A549 treated with GW870086 at 1 μM for 4 hours (cell line): ENCODE measurements around the gene PAQR4. TPM values are rescaled to one million over a fixed set of nuclear protein-coding genes. Genes with fewer than 3 reads are reported as not detected.

Source experiments
- total RNA-seq: library from RNA; stranded (reverse); fragments of 200-300 nt; extraction: Qiagen RNA extraction; gene quantifications from 5 replicates; pipeline ENCODE4 v1.2.3, GENCODE V29; 2022; ENCODE audit warnings: low read depth

PAQR4 gene
- total RNA-seq = 32.0 to 45.1 TPM (median 41.2 TPM) in 5 replicates

GRCh38 chr16:2968738-2969544 lies at the start of gene PAQR4:
PAQR4 (plus strand) TSS chr16:2969348; CDS start chr16:2969675, 327 bp downstream.

GRCh38 chr16:2963723-2964474 lies 5.2 kb upstream of the PAQR4 start, which contains the start of gene KREMEN2:
KREMEN2 (plus strand) TSS chr16:2964275; CDS start chr16:2964521, 246 bp downstream.

GRCh38 chr16:2980227-2981176 lies 11.4 kb downstream of the PAQR4 start, which contains the start of gene PKMYT1:
PKMYT1 (minus strand) TSS chr16:2980446; CDS start chr16:2979657, 789 bp downstream.

GRCh38 chr16:3012828-3013420 lies 43.8 kb downstream of the PAQR4 start, which contains the start of gene CLDN9:
CLDN9 (plus strand) TSS chr16:3012923; CDS start chr16:3013363, 440 bp downstream.

GRCh38 chr16:3017794-3018506 lies 48.8 kb downstream of the PAQR4 start, which contains the start of gene CLDN6:
CLDN6 (minus strand) TSS chr16:3018183; CDS start chr16:3016021, 2,162 bp downstream.

GRCh38 chr16:3020247-3020603 lies 51.1 kb downstream of the PAQR4 start, which contains the start of gene TNFRSF12A:
TNFRSF12A (plus strand) TSS chr16:3020368; CDS start chr16:3020398, 30 bp downstream.

Other genes starting within 250 kb of the PAQR4 start
- 0.71 to 1.9 TPM (median 1.3 TPM) in 5 replicates for gene PRSS27, start 249.1 kb upstream of the PAQR4 start, total RNA-seq
- gene SRRM2, start 216.7 kb upstream of the PAQR4 start, total RNA-seq = 305 to 408 TPM (median 384 TPM) in 5 replicates
- 488 to 558 TPM (median 510 TPM) in 5 replicates for gene ELOB, start 192.1 kb upstream of the PAQR4 start, total RNA-seq
- not detected in 5 replicates for gene PRSS33, start 181.8 kb upstream of the PAQR4 start, total RNA-seq
- not detected in 5 replicates for gene PRSS41, start 170.9 kb upstream of the PAQR4 start, total RNA-seq
- 0.15 TPM in 1 of 5 replicates, not detected in the others for gene PRSS21, start 152.1 kb upstream of the PAQR4 start, total RNA-seq
- gene ZG16B, start 139.0 kb upstream of the PAQR4 start, total RNA-seq = 0.61 to 1.3 TPM (median 1.00 TPM) in 5 replicates
- gene PRSS22, start 111.2 kb upstream of the PAQR4 start, total RNA-seq = 0.39 to 1.4 TPM (median 1.3 TPM) in 5 replicates
- 46.6 to 54.3 TPM (median 52.3 TPM) in 5 replicates for gene FLYWCH2, start 86.1 kb upstream of the PAQR4 start, total RNA-seq
- gene FLYWCH1, start 57.4 kb upstream of the PAQR4 start, total RNA-seq = 19.4 to 31.3 TPM (median 26.1 TPM) in 5 replicates
- 1.3 to 3.0 TPM (median 2.3 TPM) in 5 replicates for gene KREMEN2, start 5.1 kb upstream of the PAQR4 start, total RNA-seq
- 65.1 to 89.9 TPM (median 84.9 TPM) in 5 replicates for gene PKMYT1, start 11.1 kb downstream of the PAQR4 start, total RNA-seq
- gene CLDN9, start 43.6 kb downstream of the PAQR4 start, total RNA-seq = 0.23 to 0.48 TPM (median 0.29 TPM) in 5 replicates
- gene CLDN6, start 48.8 kb downstream of the PAQR4 start, total RNA-seq = 0.24 to 0.57 TPM (median 0.48 TPM) in 5 replicates
- 446 to 645 TPM (median 558 TPM) in 5 replicates for gene TNFRSF12A, start 51.0 kb downstream of the PAQR4 start, total RNA-seq
- 212 to 248 TPM (median 240 TPM) in 5 replicates for gene HCFC1R1, start 54.6 kb downstream of the PAQR4 start, total RNA-seq
- gene THOC6, start 54.7 kb downstream of the PAQR4 start, total RNA-seq = 25.3 to 35.1 TPM (median 31.9 TPM) in 5 replicates
- gene BICDL2, start 67.6 kb downstream of the PAQR4 start, total RNA-seq = not detected in 5 replicates
- 0.81 to 1.2 TPM (median 0.90 TPM) in 5 replicates for gene MMP25, start 77.2 kb downstream of the PAQR4 start, total RNA-seq
- 21.6 to 35.8 TPM (median 29.8 TPM) in 5 replicates for gene IL32, start 96.3 kb downstream of the PAQR4 start, total RNA-seq
- 0.33 TPM in 1 of 5 replicates, not detected in the others for gene ZSCAN10, start 129.9 kb downstream of the PAQR4 start, total RNA-seq
- gene ZNF205, start 143.2 kb downstream of the PAQR4 start, total RNA-seq = 10.8 to 15.4 TPM (median 14.6 TPM) in 5 replicates
- 9.1 to 12.0 TPM (median 11.5 TPM) in 5 replicates for gene ZNF213, start 165.7 kb downstream of the PAQR4 start, total RNA-seq
- gene OR1F1, start 218.9 kb downstream of the PAQR4 start, total RNA-seq = 0.18 to 0.67 TPM (median 0.35 TPM) in 4 of 5 replicates, not detected in the other